ENCODE results near the gene JADE3. TPM values are rescaled to one million over a fixed set of nuclear protein-coding genes. Genes with fewer than 3 reads are reported as not detected.
A peak's percentile ranks its signal among the peaks of the same experiment; 100 is the strongest.

JADE3 gene
- total RNA-seq, 1 donor from 2014 or later = 3.0 TPM

- intact Hi-C loops (cut with micrococcal nuclease) = no loop called here
- H3K36me3 Mint-ChIP-seq (ENCODE audit: low read depth) = no peaks in the 10 kb centered on the region
- no peaks in the 10 kb centered on the region for H3K9me3 Mint-ChIP-seq
- peak; percentile 10 for DNase-seq (ENCODE audit: low spot score)
- peaks cover 58% of the 10 kb centered on the region for H3K27me3 Mint-ChIP-seq (ENCODE audit: low read depth)
- H3K27ac Mint-ChIP-seq = no peak overlapping the region
- H3K4me3 Mint-ChIP-seq (ENCODE audit: low read depth) = peak overlapping the region; percentile 79
- peaks cover 13% of the 10 kb centered on the region for H3K4me1 Mint-ChIP-seq (ENCODE audit: low read depth)
Observed at GRCh38 chrX:46912603-46913491, 626 bp downstream of the JADE3 start.

GRCh38 chrX:46913667-46914066 lies 1.4 kb downstream of the JADE3 start:
- Mint-ChIP-seq H3K27ac (no peak overlapping the region), H3K9me3 (no peaks in the 10 kb centered on the region), H3K4me1 (ENCODE audit: low read depth) (peaks cover 13% of the 10 kb centered on the region), H3K27me3 (ENCODE audit: low read depth) (peaks cover 52% of the 10 kb centered on the region), H3K36me3 (ENCODE audit: low read depth) (no peaks in the 10 kb centered on the region), H3K4me3 (ENCODE audit: low read depth) (peak overlapping the region; percentile 79)
- intact Hi-C loops (cut with micrococcal nuclease) = no loop called here
- DNase-seq (ENCODE audit: low spot score) = no peak

GRCh38 chrX:46916273-46916672 lies 4.1 kb downstream of the JADE3 start:
- intact Hi-C loops (cut with micrococcal nuclease) = no loop called here
- Mint-ChIP-seq H3K9me3 (peaks cover 6% of the 10 kb centered on the region), H3K27me3 (ENCODE audit: low read depth) (peaks cover 39% of the 10 kb centered on the region), H3K27ac (no peak overlapping the region), H3K4me1 (ENCODE audit: low read depth) (peaks cover 13% of the 10 kb centered on the region), H3K4me3 (ENCODE audit: low read depth) (no peak overlapping the region), H3K36me3 (ENCODE audit: low read depth) (no peaks in the 10 kb centered on the region)
- no peak for DNase-seq (ENCODE audit: low spot score)

GRCh38 chrX:46917622-46918021 lies 5.4 kb downstream of the JADE3 start:
- peaks cover 37% of the 10 kb centered on the region for H3K27me3 Mint-ChIP-seq (ENCODE audit: low read depth)
- intact Hi-C loops (cut with micrococcal nuclease) = no loop called here
- no peak overlapping the region for H3K4me3 Mint-ChIP-seq (ENCODE audit: low read depth)
- DNase-seq (ENCODE audit: low spot score) = no peak
- peaks cover 6% of the 10 kb centered on the region for H3K9me3 Mint-ChIP-seq
- H3K36me3 Mint-ChIP-seq (ENCODE audit: low read depth) = no peaks in the 10 kb centered on the region
- H3K27ac Mint-ChIP-seq = no peak overlapping the region
- peaks cover 13% of the 10 kb centered on the region for H3K4me1 Mint-ChIP-seq (ENCODE audit: low read depth)

- intact Hi-C loops (cut with micrococcal nuclease) = no loop called here
- Mint-ChIP-seq H3K4me1 (ENCODE audit: low read depth) (peaks cover 12% of the 10 kb centered on the region), H3K36me3 (ENCODE audit: low read depth) (no peaks in the 10 kb centered on the region), H3K27ac (no peak overlapping the region), H3K9me3 (peaks cover 6% of the 10 kb centered on the region), H3K27me3 (ENCODE audit: low read depth) (peaks cover 36% of the 10 kb centered on the region), H3K4me3 (ENCODE audit: low read depth) (no peak overlapping the region)
- DNase-seq (ENCODE audit: low spot score) = no peak
Observed at GRCh38 chrX:46918434-46918833, 6.2 kb downstream of the JADE3 start.

- H3K9me3 Mint-ChIP-seq = peaks cover 6% of the 10 kb centered on the region
- intact Hi-C loops (cut with micrococcal nuclease) = no loop called here
- peaks cover 2% of the 10 kb centered on the region for H3K4me1 Mint-ChIP-seq (ENCODE audit: low read depth)
- H3K36me3 Mint-ChIP-seq (ENCODE audit: low read depth) = no peaks in the 10 kb centered on the region
- no peak for DNase-seq (ENCODE audit: low spot score)
- H3K27me3 Mint-ChIP-seq (ENCODE audit: low read depth) = peaks cover 22% of the 10 kb centered on the region
- no peak overlapping the region for H3K27ac Mint-ChIP-seq
- no peak overlapping the region for H3K4me3 Mint-ChIP-seq (ENCODE audit: low read depth)
Observed at GRCh38 chrX:46920235-46920634, 8.0 kb downstream of the JADE3 start.

GRCh38 chrX:46922611-46923010 lies 10.4 kb downstream of the JADE3 start:
- peaks cover 2% of the 10 kb centered on the region for H3K4me1 Mint-ChIP-seq (ENCODE audit: low read depth)
- no peak overlapping the region for H3K27ac Mint-ChIP-seq
- intact Hi-C loops (cut with micrococcal nuclease) = no loop called here
- H3K9me3 Mint-ChIP-seq = peaks cover 6% of the 10 kb centered on the region
- no peak overlapping the region for H3K4me3 Mint-ChIP-seq (ENCODE audit: low read depth)
- no peak for DNase-seq (ENCODE audit: low spot score)
- no peaks in the 10 kb centered on the region for H3K36me3 Mint-ChIP-seq (ENCODE audit: low read depth)
- H3K27me3 Mint-ChIP-seq (ENCODE audit: low read depth) = peaks cover 10% of the 10 kb centered on the region

- no peaks in the 10 kb centered on the region for H3K4me1 Mint-ChIP-seq (ENCODE audit: low read depth)
- no peak overlapping the region for H3K27ac Mint-ChIP-seq
- no peaks in the 10 kb centered on the region for H3K36me3 Mint-ChIP-seq (ENCODE audit: low read depth)
- no peak overlapping the region for H3K4me3 Mint-ChIP-seq (ENCODE audit: low read depth)
- H3K9me3 Mint-ChIP-seq = no peaks in the 10 kb centered on the region
- DNase-seq (ENCODE audit: low spot score) = no peak
- intact Hi-C loops (cut with micrococcal nuclease) = no loop called here
- peaks cover 3% of the 10 kb centered on the region for H3K27me3 Mint-ChIP-seq (ENCODE audit: low read depth)
Observed at GRCh38 chrX:46927718-46928117, 15.5 kb downstream of the JADE3 start.

GRCh38 chrX:46929439-46930261 lies 17.4 kb downstream of the JADE3 start:
- Mint-ChIP-seq H3K27ac (no peak overlapping the region), H3K4me1 (ENCODE audit: low read depth) (no peaks in the 10 kb centered on the region), H3K4me3 (ENCODE audit: low read depth) (no peak overlapping the region), H3K9me3 (no peaks in the 10 kb centered on the region), H3K27me3 (ENCODE audit: low read depth) (peaks cover 3% of the 10 kb centered on the region), H3K36me3 (ENCODE audit: low read depth) (no peaks in the 10 kb centered on the region)
- intact Hi-C loops (cut with micrococcal nuclease) = no loop called here
- DNase-seq (ENCODE audit: low spot score) = no peak

- no peak for DNase-seq (ENCODE audit: low spot score)
- Mint-ChIP-seq H3K9me3 (no peaks in the 10 kb centered on the region), H3K27ac (no peak overlapping the region), H3K4me3 (ENCODE audit: low read depth) (no peak overlapping the region), H3K36me3 (ENCODE audit: low read depth) (no peaks in the 10 kb centered on the region), H3K4me1 (ENCODE audit: low read depth) (no peaks in the 10 kb centered on the region), H3K27me3 (ENCODE audit: low read depth) (peaks cover 11% of the 10 kb centered on the region)
- intact Hi-C loops (cut with micrococcal nuclease) = no loop called here
Observed at GRCh38 chrX:46935295-46935694, 23.1 kb downstream of the JADE3 start.

GRCh38 chrX:46938589-46938988 lies 26.4 kb downstream of the JADE3 start:
- no peaks in the 10 kb centered on the region for H3K4me1 Mint-ChIP-seq (ENCODE audit: low read depth)
- H3K4me3 Mint-ChIP-seq (ENCODE audit: low read depth) = no peak overlapping the region
- no peak for DNase-seq (ENCODE audit: low spot score)
- intact Hi-C loops (cut with micrococcal nuclease) = no loop called here
- H3K9me3 Mint-ChIP-seq = no peaks in the 10 kb centered on the region
- H3K27ac Mint-ChIP-seq = no peak overlapping the region
- H3K36me3 Mint-ChIP-seq (ENCODE audit: low read depth) = no peaks in the 10 kb centered on the region
- peaks cover 11% of the 10 kb centered on the region for H3K27me3 Mint-ChIP-seq (ENCODE audit: low read depth)

GRCh38 chrX:46941341-46941740 lies 29.1 kb downstream of the JADE3 start:
- peaks cover 13% of the 10 kb centered on the region for H3K27me3 Mint-ChIP-seq (ENCODE audit: low read depth)
- no peak overlapping the region for H3K4me3 Mint-ChIP-seq (ENCODE audit: low read depth)
- H3K36me3 Mint-ChIP-seq (ENCODE audit: low read depth) = no peaks in the 10 kb centered on the region
- H3K4me1 Mint-ChIP-seq (ENCODE audit: low read depth) = no peaks in the 10 kb centered on the region
- H3K9me3 Mint-ChIP-seq = no peaks in the 10 kb centered on the region
- H3K27ac Mint-ChIP-seq = no peak overlapping the region
- intact Hi-C loops (cut with micrococcal nuclease) = no loop called here
- DNase-seq (ENCODE audit: low spot score) = no peak

GRCh38 chrX:46953137-46953527 lies 40.9 kb downstream of the JADE3 start:
- intact Hi-C loops (cut with micrococcal nuclease) = no loop called here
- Mint-ChIP-seq H3K4me3 (ENCODE audit: low read depth) (no peak overlapping the region), H3K36me3 (ENCODE audit: low read depth) (no peaks in the 10 kb centered on the region), H3K9me3 (no peaks in the 10 kb centered on the region), H3K27ac (no peak overlapping the region), H3K4me1 (ENCODE audit: low read depth) (peaks cover 5% of the 10 kb centered on the region), H3K27me3 (ENCODE audit: low read depth) (no peaks in the 10 kb centered on the region)
- no peak for DNase-seq (ENCODE audit: low spot score)
